GM10847 (cell line): ENCODE measurements around the gene SLC20A1.

Experiments
- POLR2A ChIP-seq: IDR thresholded peaks from 2 replicates; pipeline ENCODE4 v1.6.1; 2011; ENCODE audit not compliant: insufficient read length; ENCODE audit errors: extremely low read depth

The SLC20A1 gene, protein sequence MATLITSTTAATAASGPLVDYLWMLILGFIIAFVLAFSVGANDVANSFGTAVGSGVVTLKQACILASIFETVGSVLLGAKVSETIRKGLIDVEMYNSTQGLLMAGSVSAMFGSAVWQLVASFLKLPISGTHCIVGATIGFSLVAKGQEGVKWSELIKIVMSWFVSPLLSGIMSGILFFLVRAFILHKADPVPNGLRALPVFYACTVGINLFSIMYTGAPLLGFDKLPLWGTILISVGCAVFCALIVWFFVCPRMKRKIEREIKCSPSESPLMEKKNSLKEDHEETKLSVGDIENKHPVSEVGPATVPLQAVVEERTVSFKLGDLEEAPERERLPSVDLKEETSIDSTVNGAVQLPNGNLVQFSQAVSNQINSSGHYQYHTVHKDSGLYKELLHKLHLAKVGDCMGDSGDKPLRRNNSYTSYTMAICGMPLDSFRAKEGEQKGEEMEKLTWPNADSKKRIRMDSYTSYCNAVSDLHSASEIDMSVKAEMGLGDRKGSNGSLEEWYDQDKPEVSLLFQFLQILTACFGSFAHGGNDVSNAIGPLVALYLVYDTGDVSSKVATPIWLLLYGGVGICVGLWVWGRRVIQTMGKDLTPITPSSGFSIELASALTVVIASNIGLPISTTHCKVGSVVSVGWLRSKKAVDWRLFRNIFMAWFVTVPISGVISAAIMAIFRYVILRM

DNA sequence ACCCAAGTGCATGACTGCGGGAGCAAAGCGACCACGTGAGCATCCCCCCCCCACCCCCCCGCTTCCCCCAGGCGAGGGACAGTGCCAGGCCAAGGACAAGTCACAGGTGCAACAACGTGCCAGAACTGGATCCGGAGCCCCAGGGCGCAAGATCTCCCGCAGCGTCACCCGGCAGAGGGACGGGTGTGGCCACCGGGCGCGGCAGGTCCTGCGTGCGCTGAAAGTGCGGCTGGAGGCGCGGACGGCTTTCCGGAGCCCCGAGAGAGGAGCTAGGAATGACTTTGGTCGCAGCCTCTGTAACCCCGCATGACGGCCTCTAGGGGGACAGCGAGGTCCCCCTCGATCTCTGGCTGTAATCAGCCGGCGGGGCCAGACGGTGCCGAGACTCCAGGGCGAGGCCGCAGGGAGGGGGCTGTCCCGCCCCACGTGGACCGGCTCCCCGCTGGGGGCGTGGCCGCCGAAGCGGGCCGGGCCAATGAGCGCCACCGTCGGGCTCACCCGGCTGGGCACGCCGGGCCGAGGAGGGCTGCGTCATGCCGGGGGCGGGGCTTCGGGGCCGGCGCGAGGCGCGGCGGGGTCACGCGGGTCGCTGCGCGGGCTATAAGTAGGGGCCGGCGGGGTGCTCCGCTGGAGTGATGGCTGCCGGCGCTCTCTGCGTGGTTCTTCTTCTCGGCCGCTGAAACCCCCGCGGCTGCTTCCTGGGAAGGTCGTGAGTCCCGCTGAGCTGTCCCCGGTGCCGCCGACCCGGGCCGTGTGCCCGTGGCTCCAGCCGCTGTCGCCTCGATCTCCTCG, at the start of gene SLC20A1:
TSS of gene SLC20A1 (plus strand) at position 630 of the 792 bp plus-strand sequence. CDS start 890 bp downstream, outside the sequence.
- TF ChIP-seq POLR2A, result peak; percentile 96

DNA sequence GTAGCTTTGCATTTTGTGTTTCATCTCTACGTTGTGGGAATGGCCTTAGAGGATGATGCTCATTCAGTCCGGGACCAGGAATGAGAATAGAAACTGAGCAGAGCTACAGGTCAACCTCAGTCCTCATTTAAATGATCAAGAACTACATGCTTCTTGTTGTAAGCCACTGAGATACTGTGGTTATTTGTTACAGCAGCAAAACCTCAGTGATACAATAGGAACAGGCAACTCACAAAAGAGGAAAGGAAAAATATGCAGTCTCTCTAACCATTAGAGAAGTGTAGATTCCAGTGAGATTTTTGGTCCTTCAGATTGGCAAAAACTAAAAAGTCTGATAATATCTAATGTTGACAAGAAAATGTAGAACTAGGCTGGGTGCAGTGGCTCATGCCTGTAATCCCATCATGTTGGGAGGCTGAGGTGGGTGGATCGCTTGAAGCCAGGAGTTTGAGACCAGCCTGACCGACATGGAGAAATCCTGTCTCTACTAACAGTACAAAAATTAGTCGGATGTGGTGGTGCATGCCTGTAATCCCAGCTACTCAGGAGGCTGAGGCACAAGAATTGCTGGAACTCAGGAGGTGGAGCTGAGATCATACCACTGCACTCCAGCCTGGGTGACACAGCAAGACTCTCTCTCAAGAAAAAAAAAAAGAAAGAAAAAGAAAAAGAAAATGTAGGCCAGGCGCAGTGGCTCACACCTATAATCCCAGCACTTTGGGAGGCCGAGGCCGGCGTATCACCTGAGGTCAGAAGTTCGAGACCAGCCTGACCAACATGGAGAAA, 48.0 kb upstream of the SLC20A1 start:
- TF ChIP-seq POLR2A, result no peak

DNA sequence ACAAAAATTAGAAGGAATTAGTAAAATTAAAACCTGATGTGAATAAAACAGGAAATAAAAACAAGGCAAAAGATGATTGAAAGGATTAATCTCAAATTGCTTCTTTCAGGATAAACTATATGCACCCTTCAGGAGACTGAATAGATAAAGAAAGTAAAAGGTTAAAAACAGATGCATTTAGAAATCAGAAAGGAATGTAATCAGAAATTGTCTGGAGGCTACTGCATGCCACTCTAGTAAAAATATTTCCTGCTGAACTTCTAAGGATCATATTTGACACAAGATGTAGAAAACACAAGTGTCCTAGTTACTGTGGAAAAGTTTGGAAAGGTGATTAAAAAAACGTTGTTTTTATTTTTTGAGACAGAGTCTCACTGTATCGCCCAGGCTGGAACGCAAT, 45.1 kb upstream of the SLC20A1 start:
- no peak for TF ChIP-seq POLR2A

DNA sequence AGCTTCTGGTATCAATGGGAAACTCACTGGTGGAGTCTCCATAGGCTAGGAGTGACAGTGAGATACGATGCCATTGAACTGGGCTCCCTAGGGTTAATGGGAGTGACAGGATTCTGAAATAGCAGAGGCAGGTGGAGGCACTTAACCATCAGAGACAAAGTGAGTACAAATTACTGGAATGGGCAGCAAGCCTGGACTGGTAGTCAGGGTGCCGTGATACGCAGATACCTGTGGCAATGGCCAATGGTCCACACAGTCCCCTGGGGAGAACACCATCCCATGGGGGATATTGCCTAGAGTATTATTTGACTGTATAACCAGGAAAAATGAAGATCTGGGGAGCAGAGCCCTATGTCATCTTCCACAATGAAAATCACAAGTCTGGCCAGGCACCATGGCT, 44.0 kb upstream of the SLC20A1 start:
- no peak for TF ChIP-seq POLR2A

DNA sequence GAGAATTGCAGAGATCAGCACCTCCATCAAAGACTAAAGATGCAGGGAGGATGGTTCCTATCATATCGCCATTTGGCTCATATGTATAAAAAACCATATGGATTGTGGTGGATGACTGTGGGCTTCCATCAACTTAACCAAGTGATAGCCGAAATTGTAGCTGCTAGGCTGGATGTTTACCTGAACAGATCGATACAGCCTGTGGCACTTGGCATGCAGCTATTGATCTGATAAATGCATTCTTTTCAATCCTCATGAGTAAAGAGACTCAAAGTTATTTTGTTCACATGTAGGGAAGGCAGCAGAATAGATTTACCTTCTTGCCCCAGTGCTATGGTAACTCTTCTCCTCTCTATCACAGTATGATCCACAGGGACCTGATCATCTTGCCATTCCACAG, 42.8 kb upstream of the SLC20A1 start:
- TF ChIP-seq POLR2A, result no peak

DNA sequence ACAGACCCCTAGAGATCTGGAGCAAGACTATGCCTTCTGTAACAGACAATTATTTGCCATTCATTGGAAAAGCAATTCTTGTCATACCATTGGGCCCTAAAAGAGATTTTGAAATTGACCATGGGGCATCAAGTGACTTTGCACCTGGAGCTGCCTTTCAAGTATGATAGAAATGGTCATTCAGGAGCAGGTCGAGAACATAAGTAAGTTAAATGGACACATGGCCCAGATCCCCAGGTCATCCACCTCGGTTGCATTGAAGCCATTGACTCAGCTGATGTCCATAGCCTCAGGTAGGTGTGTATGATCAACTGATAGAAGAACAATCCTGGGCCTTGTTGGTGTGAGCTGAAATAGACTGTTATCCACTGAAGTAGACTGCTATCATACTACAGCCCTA, 42.0 kb upstream of the SLC20A1 start:
- TF ChIP-seq POLR2A, result no peak

DNA sequence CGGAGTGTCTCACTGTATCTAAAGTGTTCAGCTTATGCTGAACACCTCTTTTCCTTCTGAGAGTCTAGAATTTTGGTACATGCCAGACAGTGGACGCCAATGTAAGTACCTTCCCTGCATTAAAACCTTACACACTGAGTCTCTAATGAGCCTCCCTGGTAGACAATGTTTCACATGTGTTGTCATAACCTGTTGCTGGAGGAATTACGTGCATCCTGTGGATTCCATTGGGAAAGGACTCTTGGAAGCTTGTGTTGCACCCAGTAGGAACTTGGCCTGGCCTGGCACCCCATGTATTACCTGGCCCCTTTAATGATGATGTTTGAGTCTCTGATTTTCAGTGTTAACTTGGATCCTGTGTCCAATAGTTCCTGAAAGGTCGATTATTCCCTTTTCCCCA, 40.8 kb upstream of the SLC20A1 start:
- TF ChIP-seq POLR2A, result no peak

DNA sequence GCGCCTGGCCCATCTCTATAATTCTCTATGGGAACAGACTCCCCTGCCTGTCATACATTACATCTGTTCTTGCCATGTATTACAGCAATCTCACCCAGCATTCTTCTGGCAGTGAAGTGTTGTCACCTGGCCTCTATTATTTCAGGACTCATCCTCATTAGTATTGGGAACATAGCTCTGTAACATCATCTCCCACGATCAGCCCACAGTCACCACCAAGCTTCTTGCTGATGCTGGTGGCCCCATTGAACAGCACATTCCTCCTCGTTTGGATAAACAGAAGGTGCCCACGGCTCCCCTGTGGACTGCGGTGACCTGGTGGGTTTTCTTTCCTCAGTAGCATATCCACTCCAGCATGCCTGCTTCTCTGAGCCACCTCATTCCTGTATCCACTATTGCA, 39.8 kb upstream of the SLC20A1 start:
- no peak for TF ChIP-seq POLR2A

DNA sequence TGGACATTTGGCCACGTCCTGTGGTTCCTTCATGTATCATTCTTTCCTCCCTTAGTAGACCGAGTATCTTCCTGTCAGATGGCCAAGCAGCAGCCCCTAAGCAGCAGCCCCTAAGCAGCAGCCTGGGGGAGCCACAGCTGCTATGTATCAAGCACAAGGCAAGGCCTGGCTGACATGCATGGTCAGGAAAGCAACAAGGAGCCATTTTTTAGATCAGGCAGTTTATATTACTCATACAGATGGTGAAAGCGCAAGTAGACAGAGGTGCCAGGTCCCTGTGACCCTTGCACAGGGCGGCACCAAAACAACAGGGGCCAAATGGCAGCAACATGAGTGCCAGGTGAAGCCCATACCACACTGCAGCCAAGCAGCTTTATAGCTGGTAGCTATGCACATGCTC, 39.2 kb upstream of the SLC20A1 start:
- no peak for TF ChIP-seq POLR2A

DNA sequence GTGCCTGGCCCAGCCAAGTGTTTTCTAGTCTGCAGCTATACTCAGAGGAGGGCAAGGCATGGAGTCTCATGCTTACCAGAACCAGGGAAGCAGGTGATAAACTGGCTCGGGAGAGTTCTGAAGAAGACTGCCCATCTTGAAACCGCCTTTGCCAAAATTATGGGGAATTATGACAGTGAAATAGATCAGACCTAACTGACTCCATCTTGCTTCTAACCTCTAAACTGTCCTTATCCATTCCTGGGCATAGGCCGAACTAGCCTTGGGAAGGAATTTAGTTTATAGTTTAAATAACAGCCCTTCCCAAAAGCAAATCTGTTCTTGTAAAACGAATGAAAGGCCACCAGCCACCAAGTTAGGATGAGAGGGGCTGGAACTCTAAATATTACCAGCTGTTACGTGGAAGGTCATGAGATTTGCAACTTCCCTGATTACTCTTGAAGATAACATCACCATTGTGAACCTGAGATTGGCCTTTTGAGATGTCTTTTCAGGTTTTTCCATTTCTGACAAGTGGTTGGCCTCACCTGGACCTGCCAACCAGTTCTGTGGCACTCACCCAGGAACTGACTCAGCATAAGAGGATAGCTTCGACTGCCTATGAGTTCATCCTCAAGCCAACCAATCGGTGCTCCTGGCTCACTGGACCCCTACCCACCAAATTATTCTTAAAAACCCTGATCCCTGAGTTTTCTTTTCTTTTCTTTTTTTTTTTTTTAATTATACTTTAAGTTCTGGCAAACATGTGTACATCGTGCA, 37.9 kb upstream of the SLC20A1 start:
- TF ChIP-seq POLR2A, result no peak

DNA sequence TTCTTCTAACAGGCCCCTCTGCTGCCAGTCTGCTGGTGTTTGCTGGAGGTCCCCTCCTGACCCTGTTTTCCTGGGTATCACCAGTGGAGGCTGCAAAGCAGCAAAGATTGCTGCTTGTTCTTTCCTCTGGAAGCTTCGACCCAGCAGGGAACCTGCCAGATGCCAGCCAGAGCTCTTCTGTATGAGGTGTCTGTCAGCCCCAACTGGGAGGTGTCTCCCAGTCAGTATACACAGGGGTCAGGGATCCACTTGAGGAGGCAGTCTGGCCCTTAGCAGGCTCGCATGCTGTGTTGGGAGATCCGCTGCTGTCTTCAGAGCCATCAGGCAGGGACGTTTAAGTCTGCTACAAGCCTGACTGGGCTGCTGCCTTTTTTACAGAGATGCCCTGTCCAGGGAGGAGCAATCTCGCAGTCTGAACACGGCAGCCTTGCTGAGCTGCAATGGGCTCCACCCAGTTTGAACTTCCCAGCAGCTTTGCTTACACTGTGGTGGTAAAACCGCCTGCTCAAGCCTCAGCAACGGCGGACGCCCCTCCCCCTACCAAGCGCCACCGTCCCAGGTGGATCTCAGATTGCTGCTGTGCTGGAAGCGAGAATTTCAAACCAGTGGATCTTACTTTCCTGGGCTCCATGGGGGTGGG, 31.4 kb upstream of the SLC20A1 start:
- TF ChIP-seq POLR2A, result no peak

DNA sequence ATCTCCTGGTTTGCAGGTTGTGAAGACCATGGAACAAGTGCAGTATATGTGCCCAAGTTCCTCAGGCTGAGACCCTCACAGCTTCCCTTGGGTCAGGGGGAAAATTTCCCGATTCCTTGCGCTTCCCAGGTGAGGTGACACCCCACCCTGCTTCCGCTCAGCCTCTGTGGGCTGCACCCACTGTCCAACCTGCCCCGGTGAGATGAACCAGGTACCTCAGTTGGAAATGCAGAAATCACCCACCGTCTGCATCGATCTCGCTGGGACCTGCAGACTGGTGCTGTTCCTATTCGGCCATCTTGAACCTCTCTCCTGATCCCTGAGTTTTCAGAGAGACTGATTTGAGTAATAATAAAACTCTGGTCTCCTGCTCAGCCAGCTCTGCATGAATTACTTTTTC, 30.7 kb upstream of the SLC20A1 start:
- no peak for TF ChIP-seq POLR2A

DNA sequence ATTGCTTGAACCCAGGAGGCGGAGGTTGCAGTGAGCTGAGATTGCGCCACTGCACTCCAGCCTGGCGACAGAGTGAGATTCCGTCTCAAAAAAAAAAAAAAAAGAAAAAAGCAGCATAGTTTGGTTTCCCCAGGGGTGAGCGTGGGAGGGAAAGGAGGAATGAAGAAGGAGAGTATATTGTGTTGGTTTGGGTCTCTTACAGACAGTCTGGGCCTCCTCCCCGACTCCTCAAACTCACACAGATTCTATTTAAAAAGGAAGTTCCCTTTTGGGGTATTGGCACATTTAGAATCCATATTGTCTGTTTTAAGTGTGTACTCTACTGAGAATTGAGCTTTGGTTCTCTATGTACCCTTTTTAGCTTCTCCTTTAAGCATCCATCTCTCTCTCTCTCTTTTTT, 27.4 kb upstream of the SLC20A1 start:
- TF ChIP-seq POLR2A, result no peak
